GM21619 (cell line): ENCODE results near the gene IFFO2.
"Not testable (repeated sequence)": the region's sequence is repeated elsewhere in the genome, so short reads cannot be mapped to it uniquely, and the experiment has no call there.

Experiments
- ATAC-seq: cut with Tn5 transposase; IDR thresholded peaks from one replicate; pipeline ENCODE4 v1.9.1; 2021; ENCODE audit not compliant: unreplicated experiment

The IFFO2 gene

DNA sequence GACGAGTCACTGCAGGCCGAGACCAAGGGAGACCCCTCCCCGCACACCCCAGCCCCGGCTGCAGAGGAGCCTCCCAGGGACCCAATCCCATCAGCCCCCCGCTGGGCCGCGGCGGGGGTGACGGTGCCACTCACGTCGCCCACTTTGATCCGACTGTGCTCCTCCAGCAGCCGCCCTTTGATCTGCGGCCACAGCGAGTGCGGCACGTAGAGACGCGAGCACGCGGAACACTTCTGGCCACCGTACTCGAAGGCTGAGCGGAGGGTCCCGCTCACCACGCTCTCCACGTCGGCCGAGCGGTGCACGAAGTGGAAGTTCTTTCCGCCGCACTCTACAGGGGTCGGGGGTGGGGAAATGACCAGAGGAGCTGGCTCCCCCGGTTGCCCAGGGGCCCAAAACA is 79.2 kb downstream of the IFFO2 start:
- ATAC-seq = no peak

DNA sequence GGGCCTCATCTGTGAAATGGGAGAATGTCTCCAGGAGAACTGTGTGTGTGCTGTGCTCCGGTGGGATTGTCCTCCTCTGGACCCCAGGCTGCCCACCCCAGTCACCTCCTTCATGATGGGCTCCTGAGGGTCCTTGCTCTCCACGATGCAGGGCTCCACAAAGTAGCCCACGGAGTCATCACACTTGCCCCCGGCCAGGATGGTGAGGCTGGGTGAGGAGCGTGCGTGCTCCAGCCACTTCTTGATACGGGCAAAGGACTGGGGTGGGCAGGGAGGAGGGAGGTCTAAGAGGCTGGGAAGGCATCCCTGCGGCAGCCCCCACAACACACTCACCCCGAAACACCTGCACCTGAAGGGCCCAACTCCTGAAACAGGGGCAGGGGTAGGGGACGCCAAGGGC is 80.3 kb downstream of the IFFO2 start:
- no peak for ATAC-seq

DNA sequence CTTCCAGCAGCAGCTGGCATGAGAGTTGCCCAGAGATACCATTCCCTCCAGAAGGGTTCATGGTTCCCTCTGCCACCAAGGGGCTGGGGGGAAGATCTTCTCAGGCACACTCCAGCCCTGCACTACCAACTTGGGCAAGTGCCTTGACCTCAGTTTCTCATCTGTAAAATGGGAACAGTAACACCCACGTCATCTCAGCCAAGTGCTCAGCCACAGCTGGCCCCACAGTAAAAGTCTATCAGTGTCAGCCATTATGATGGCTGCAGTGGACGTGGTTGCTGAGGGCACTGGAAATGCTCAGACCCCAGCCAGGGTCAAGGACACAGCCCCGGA is 80.7 kb downstream of the IFFO2 start:
- ATAC-seq = no peak

GRCh38 chr1:18875107-18875795 is 81.2 kb downstream of the IFFO2 start:
- ATAC-seq = no peak

DNA sequence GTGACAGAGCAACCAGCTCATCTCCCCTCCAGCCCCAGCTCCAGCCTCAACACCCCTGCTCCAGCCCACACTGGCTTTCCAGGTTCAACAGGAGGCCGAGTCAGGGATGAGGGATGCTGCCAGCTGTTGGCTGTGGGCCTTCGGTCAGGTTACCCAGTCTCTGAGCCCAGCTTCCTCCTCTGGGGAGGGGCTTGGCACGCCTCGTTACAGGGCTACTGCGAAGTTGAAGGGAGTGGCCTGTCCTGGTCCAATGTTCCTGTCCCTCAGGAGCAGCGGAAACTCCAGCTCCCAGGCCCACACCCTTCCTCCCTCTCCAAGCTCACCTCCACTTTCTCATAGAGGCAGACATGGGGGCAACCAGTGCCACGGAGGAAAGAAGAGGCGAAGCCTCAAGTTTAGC is 81.9 kb downstream of the IFFO2 start:
- no peak for ATAC-seq

DNA sequence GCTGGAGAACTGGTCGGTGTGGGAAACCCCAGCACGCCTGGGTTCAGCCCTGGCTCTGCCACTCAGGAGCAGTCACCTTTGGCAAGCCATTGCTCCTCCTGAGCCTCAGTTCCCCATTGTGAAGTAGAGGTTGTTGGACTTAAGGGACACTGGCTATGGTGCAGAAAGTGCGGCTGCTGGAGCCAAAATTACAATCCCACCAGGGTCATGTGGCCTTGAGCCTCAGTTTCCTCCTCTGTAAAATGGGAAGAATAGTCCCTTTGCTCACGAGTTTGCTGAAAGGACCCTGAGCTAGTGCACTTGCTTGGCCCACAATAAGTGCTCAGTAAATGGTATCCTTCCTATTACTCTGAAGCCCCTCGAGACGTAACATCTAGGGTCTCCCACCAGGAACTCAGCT is 82.4 kb downstream of the IFFO2 start:
- ATAC-seq = no peak

DNA sequence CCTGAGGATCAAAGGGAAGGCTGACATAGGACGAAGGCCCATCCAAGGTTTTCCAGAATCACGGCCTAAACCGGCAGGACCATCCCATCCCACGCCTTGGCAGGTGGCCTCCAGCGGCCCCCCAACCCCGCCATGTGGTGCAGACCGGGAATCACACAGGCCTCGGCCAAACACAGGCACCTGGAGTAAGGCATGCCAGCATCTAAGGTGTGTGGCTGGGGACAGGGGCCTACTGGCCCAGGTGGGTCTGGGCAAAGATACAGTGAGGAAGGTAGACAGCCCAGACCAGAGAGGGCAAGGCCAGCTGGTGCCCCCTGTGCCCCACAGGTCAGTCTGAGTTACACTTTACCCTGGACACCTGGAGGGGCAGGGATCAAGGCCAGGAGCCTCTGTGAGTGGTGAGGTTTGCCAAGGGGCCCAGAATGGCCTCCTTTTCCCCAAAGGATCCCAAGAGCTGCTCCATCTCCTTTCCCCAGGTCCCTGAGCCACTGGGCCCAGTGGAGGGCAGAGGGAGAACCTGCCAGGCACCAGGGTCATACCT is 84.3 kb downstream of the IFFO2 start:
- ATAC-seq = no peak

- no peak for ATAC-seq
These were observed 84.9 kb downstream of the IFFO2 start for GRCh38 chr1:18871401-18872070.

- no peak for ATAC-seq
These were observed 85.5 kb downstream of the IFFO2 start for GRCh38 chr1:18870957-18871356.

GRCh38 chr1:18870595-18870865 is 85.9 kb downstream of the IFFO2 start:
- ATAC-seq = not testable (repeated sequence)

DNA sequence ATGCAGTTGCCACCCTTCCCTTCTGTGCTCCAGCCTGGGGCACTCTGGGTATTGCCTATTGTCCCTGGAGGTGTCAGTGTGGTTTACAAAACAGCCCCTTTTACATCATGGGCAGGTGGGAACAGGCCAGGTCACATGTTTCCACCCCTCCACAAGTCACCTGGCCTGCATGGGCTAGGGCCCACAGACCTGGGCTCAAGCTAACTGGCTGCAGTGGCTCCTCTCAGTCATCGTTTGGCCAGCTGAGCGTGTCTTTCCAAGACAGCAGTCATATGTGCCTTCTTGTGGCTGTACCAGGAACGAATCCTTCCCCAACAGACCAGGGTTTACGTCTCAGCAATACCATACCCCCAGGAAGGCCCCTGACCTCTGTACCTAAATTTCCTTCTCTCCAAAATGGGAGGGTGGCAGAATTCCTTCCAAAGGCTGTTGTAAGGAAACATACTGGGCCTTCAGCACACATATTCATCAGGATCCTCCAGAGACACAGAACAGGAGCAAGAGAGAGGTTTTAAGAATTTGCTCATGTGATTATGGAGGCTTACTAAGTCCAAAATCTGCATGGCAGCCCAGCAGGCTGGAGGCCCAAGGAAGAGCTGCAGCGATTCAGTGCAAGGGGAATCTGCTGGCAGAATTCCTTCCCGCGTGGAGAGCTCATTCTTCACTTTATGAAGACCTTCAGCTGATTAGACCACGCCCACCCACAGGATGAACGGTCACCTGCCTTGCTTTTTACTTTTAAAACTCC is 86.5 kb downstream of the IFFO2 start:
- no peak for ATAC-seq

- no peak for ATAC-seq
These were observed 87.6 kb downstream of the IFFO2 start for GRCh38 chr1:18868801-18869424.

GRCh38 chr1:18868354-18868753 is 88.1 kb downstream of the IFFO2 start:
- no peak for ATAC-seq

GRCh38 chr1:18866846-18867245 is 89.6 kb downstream of the IFFO2 start:
- ATAC-seq = no peak

- ATAC-seq = no peak
These were observed 90.2 kb downstream of the IFFO2 start for GRCh38 chr1:18866314-18866713.

- ATAC-seq = no peak
These were observed 91.3 kb downstream of the IFFO2 start for GRCh38 chr1:18865176-18865575.

DNA sequence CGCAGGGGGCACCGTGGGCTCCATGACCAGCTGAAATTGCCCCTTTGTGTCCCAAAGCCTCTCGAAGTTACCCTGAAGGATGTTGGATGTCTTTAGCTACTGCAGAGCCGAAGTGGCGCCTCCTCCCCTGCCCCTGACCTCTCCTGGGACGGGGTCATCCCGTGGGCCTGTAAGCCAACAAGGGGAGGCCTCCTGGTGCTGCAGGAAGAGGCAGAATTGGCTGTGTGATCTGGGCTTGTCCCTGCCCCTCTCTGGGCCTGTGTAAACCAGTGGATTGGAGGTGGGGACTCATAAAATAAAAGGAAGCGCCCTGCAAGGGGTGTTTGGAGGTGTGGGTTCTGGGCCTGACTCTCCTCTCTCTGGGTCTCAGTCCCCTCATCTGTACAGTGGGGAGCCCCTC is 94.9 kb downstream of the IFFO2 start:
- no peak for ATAC-seq

DNA sequence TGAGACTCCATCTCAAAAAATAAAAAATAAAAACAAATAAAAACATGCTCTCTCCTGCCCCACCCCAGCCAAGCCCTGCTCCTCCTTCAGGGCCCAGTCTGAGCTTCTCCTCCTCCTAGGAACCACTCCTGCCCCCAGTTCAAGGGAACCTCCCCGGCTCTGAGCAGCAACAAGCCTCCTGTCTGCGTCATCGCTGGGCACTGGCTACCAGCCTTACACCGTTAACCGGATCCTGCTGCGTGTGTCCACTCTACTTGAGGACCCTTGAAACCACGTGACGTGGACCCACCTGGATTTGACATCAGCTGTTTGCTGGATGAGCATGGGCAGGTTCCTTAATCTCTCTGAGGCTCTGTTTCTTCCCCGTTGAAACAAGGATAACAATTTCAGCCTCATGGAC is 95.4 kb downstream of the IFFO2 start:
- ATAC-seq = no peak

DNA sequence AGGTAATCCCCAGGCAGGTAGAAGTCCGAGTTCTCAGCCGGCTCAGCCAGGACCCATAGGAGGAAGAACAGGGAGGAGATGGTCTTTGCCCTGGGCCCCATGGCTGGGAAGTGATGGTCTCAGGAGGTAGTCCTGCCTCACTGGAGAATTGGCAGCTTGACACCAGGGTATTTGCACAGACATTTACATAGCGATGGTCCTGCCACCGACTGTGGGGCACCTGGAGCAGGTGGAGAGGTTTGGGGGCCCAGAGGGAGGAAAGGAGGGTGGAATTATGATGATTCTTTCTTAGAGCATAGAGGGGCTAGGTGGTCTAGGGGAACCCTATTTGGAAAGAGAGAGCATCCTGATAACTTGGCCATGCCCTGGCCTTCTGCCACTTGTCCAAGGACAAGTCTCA is 96.9 kb downstream of the IFFO2 start, which contains the start of gene TAS1R2:
Gene TAS1R2 (minus strand): TSS at position 101 of the 400 bp plus-strand sequence. CDS start 0 bp downstream, at position 101.
- no peak for ATAC-seq

GRCh38 chr1:18858070-18858688 is 98.3 kb downstream of the IFFO2 start:
- no peak for ATAC-seq

DNA sequence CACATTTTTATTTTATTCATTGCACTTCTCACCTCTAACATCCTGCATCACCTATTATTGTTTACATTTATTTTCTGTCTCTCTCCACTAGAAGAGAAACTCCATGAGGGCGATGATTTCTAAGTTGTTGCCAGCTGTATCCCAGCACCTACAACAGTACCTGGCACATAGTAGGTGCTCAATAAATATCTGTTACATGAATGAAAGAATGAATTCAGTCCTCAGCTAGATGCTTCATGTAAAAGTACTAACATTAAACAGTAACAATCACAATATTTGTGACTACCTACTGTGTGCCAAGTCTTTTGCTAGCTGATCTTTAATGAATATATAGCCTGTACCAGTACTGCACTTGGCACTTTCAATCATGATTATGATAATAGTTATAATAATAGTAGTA is 100.0 kb downstream of the IFFO2 start:
- no peak for ATAC-seq
